ENCODE measurements around the gene MOCS1. TPM values are rescaled to one million over a fixed set of nuclear protein-coding genes. Genes with fewer than 3 reads are reported as not detected.

MOCS1 gene
- total and polyA plus RNA-seq, 2 donors from 2014 or later, result 25.9 to 41.3 TPM

- H3K27me3 ChIP-seq (ENCODE audit: control insufficient read depth, insufficient read depth, low read length), result no peaks in the 10 kb centered on the region
- H3K4me3 ChIP-seq (ENCODE audit: low read length in 3 of 3), result no peak overlapping the region
- H3K4me1 ChIP-seq (ENCODE audit: control insufficient read depth in 2 of 3, insufficient read depth in 2 of 3, low read depth in 1 of 3, low read length in 3 of 3), result peaks cover 0 to 2% (median 0%) of the 10 kb centered on the region in 3 donors
- peak overlapping the region in 1 of 2 donors; percentile 8 for H3K27ac ChIP-seq (ENCODE audit: low read depth in 2 of 2, low read length in 2 of 2)
- H3K9ac ChIP-seq (ENCODE audit: low read length in 3 of 3), result no peak overlapping the region
- no peaks in the 10 kb centered on the region for H3K36me3 ChIP-seq (ENCODE audit: control insufficient read depth in 2 of 3, insufficient read depth in 3 of 3, low read length in 3 of 3)
- H3K9me3 ChIP-seq (ENCODE audit: control insufficient read depth in 2 of 3, insufficient read depth in 1 of 3, low read length in 3 of 3), result no peaks in the 10 kb centered on the region
- DNase-seq (no peak), FAIRE-seq (no peak)
- no peak for TF ChIP-seq CTCF (IDR thresholded peaks at IDR 0.05; ENCODE audit: borderline replicate concordance, extremely low read depth, insufficient read depth)
- intact Hi-C loops (cut with DNase I), result no loop called here
Measured at GRCh38 chr6:39855356-39855995, 78.8 kb downstream of the MOCS1 start.

Other genes with a start within 250 kb of the MOCS1 start
- 2.9 TPM for gene KIF6, start 209.1 kb downstream of the MOCS1 start, total RNA-seq
- gene KIF6, start 209.1 kb downstream of the MOCS1 start, polyA plus RNA-seq (ENCODE audit: insufficient read depth, low read depth, low replicate concordance), result 1.7 TPM
- gene DAAM2, start 142.1 kb downstream of the MOCS1 start, total RNA-seq, result 19.8 TPM
- gene DAAM2, start 142.1 kb downstream of the MOCS1 start, polyA plus RNA-seq (ENCODE audit: insufficient read depth, low read depth, low replicate concordance), result 6.9 TPM